Natural killer cell (primary cell): ENCODE results near the gene NAV3. TPM values are rescaled to one million over a fixed set of nuclear protein-coding genes. Genes with fewer than 3 reads are reported as not detected.

ENCODE experiments used
- ATAC-seq, 3 donors: fragments of 150-1000 bp in 2 of 3; fragments of 200-7000 bp in 1 of 3; cut with Tn5 transposase; 1 replicate in 1 of 3; 2 replicates in 2 of 3; pipeline ENCODE4 v1.10.0; 2021; ENCODE audit warnings: mild to moderate bottlenecking in 2 of 3, moderate library complexity in 2 of 3
- DNase-seq, 2 donors: peaks; one replicate each; pipeline versions ENCODE4 v3.0.0 to v3.0.0-alpha.2; 2013 to 2021; ENCODE audit warnings: mixed read lengths in 1 of 2
- H3K27ac ChIP-seq: one replicate; pipeline ENCODE4 v1.5.1; 2013; ENCODE audit warnings: mild to moderate bottlenecking, low read length
- H3K27me3 ChIP-seq: one replicate; pipeline ENCODE4 v1.6.1; 2013; ENCODE audit warnings: low read length; ENCODE audit not compliant: control insufficient read depth, insufficient read depth
- H3K36me3 ChIP-seq: one replicate; pipeline ENCODE4 v1.6.1; 2013; ENCODE audit warnings: low read length; ENCODE audit not compliant: control insufficient read depth, insufficient read depth
- H3K4me1 ChIP-seq: one replicate; pipeline ENCODE4 v1.6.1; 2013; ENCODE audit warnings: low read length; ENCODE audit not compliant: control insufficient read depth, insufficient read depth
- H3K4me3 ChIP-seq: one replicate; pipeline ENCODE4 v1.5.1; 2013; ENCODE audit warnings: low read length
- H3K9me3 ChIP-seq: one replicate; pipeline ENCODE4 v1.6.1; 2013; ENCODE audit warnings: low read length; ENCODE audit not compliant: control insufficient read depth, insufficient read depth
- H3K27ac Mint-ChIP-seq, 2 donors: one replicate each; pipeline ENCODE4 v1.8.0; 2022; ENCODE audit warnings: mild to moderate bottlenecking in 2 of 2, mixed read lengths in 2 of 2, moderate library complexity in 1 of 2
- H3K27me3 Mint-ChIP-seq, 2 donors: one replicate each; pipeline ENCODE4 v1.8.0; 2022; ENCODE audit warnings: low read depth in 2 of 2, mixed read lengths in 2 of 2
- H3K36me3 Mint-ChIP-seq: one replicate; pipeline ENCODE4 v1.8.0; 2022; ENCODE audit warnings: mixed read lengths
- H3K4me1 Mint-ChIP-seq, 2 donors: one replicate each; pipeline ENCODE4 v1.8.0; 2022; ENCODE audit warnings: mixed read lengths in 2 of 2
- H3K4me3 Mint-ChIP-seq: one replicate; pipeline ENCODE4 v1.8.0; 2022; ENCODE audit warnings: mild to moderate bottlenecking, moderate library complexity, mixed read lengths
- H3K9me3 Mint-ChIP-seq, 2 donors: one replicate each; pipeline ENCODE4 v1.8.0; 2022; ENCODE audit warnings: mixed read lengths in 2 of 2
- WGBS: methylation state at CpG from one replicate; pipeline ENCODE4 v1.1.7; 2013; ENCODE audit warnings: missing lambda C conversion rate; ENCODE audit not compliant: insufficient coverage; 5-methylcytosine and 5-hydroxymethylcytosine counted together
- intact Hi-C: fragments of 100-400 bp; cut with micrococcal nuclease; formaldehyde crosslinking; loops from one replicate; pipeline ENCODE4 v1.14.2; 2022
- total RNA-seq, 4 donors: library from RNA; stranded (reverse); fragments of 120-200 nt in 1 of 4; gene quantifications; one replicate each; pipeline versions ENCODE4 v1.2.3 to v1.2.4, GENCODE V29; 2013 to 2022
- TF ChIP-seq, protein P1 (sequence below): fragments of 200-600 bp; IDR thresholded peaks from one replicate; pipeline ENCODE4 v1.8.0; 2022; ENCODE audit warnings: antibody characterized with exemption

Gene NAV3
- total RNA-seq, 3 donors from 2014 or later (not counting 1 experiment from before 2014, with no cell fraction given): not detected

DNA sequence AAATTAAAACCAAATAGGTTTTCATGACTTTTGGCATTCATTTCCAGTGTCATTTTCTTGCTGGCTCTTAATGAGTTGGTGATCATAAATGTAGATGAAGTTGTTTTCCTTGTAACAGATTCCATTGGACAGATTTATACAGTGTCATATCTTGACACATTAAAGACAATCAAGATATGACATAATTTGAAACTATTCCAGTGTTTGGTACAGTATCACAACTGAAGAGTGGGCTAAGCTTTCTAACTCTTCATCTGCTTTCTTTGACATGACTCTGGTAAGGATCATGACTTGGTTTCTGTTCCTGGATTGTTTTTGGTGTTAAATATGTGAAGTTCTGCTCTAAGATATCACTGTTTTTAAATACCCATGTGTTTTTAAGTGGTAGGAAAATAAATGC is 289.6 kb downstream of the NAV3 start:
- TF ChIP-seq, protein P1, sequence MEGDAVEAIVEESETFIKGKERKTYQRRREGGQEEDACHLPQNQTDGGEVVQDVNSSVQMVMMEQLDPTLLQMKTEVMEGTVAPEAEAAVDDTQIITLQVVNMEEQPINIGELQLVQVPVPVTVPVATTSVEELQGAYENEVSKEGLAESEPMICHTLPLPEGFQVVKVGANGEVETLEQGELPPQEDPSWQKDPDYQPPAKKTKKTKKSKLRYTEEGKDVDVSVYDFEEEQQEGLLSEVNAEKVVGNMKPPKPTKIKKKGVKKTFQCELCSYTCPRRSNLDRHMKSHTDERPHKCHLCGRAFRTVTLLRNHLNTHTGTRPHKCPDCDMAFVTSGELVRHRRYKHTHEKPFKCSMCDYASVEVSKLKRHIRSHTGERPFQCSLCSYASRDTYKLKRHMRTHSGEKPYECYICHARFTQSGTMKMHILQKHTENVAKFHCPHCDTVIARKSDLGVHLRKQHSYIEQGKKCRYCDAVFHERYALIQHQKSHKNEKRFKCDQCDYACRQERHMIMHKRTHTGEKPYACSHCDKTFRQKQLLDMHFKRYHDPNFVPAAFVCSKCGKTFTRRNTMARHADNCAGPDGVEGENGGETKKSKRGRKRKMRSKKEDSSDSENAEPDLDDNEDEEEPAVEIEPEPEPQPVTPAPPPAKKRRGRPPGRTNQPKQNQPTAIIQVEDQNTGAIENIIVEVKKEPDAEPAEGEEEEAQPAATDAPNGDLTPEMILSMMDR: no peak
- intact Hi-C loops: no loop called here
- Mint-ChIP-seq H3K36me3 (no peaks in the 10 kb centered on the region), H3K9me3 (peaks cover 2% of the 10 kb centered on the region in 2 donors), H3K27ac (no peak overlapping the region), H3K4me1 (no peaks in the 10 kb centered on the region), H3K27me3 (no peaks in the 10 kb centered on the region), H3K4me3 (no peak overlapping the region)
- H3K27ac ChIP-seq: no peak overlapping the region
- no peak overlapping the region for H3K4me3 ChIP-seq
- no peaks in the 10 kb centered on the region for H3K4me1 ChIP-seq
- H3K36me3 ChIP-seq: no peaks in the 10 kb centered on the region
- H3K9me3 ChIP-seq: no peaks in the 10 kb centered on the region
- no peak for DNase-seq
- no peak for ATAC-seq
- H3K27me3 ChIP-seq: no peaks in the 10 kb centered on the region

DNA sequence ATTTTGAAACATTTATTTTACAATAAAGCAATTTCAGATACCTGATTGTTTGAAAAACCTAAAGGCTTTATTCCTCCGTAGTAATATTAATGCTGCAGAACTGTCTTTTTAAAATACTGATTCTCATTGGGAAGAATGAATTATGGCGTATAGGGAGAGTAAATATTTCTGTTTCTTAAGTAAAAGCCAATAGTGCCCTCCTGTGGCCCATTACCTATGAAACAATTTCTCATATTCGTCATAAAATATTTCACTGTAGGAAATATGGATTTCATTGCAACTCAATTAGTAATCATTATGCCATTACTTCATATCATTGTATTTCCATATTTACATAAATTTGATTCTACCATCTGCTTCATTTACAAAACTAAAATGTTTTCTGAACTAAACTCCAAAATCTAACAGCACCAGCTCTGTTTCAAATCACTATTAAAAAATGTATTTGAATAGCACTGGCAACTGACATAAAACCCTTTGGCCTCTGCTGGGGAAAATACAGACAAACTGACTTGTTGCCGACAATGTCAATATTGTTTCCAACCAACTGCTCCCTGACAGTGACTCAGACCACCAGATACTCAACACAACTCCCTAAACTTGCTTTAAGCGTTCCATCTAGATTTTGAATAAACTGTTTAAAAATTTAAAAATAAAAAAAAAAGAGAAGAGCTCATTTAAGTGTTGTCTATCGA is 290.3 kb downstream of the NAV3 start:
- Histone ChIP-seq H3K27ac (no peak overlapping the region), H3K4me1 (no peaks in the 10 kb centered on the region), H3K36me3 (no peaks in the 10 kb centered on the region), H3K9me3 (no peaks in the 10 kb centered on the region), H3K4me3 (no peak overlapping the region), H3K27me3 (no peaks in the 10 kb centered on the region)
- Mint-ChIP-seq H3K36me3 (no peaks in the 10 kb centered on the region), H3K27ac (no peak overlapping the region), H3K4me3 (no peak overlapping the region), H3K4me1 (no peaks in the 10 kb centered on the region), H3K9me3 (peaks cover 1 to 2% of the 10 kb centered on the region in 2 donors), H3K27me3 (no peaks in the 10 kb centered on the region)
- no peak for DNase-seq
- WGBS: 63% methylated on average over 3 of the region's 6 CpGs
- TF ChIP-seq, protein P1: no peak
- no peak for ATAC-seq
- intact Hi-C loops: no loop called here

- no peak for ATAC-seq
- 88% methylated on average over 14 of the region's 16 CpGs for WGBS
- H3K27me3 Mint-ChIP-seq: no peaks in the 10 kb centered on the region
- H3K4me1 Mint-ChIP-seq: no peaks in the 10 kb centered on the region
- no peak overlapping the region for H3K4me3 Mint-ChIP-seq
- Histone ChIP-seq H3K4me3 (no peak overlapping the region), H3K4me1 (no peaks in the 10 kb centered on the region), H3K9me3 (no peaks in the 10 kb centered on the region), H3K27ac (no peak overlapping the region), H3K27me3 (no peaks in the 10 kb centered on the region), H3K36me3 (no peaks in the 10 kb centered on the region)
- H3K9me3 Mint-ChIP-seq: peaks cover 0 to 2% of the 10 kb centered on the region in 2 donors
- intact Hi-C loops: no loop called here
- no peak for DNase-seq
- TF ChIP-seq, protein P1: no peak
- H3K27ac Mint-ChIP-seq: no peak overlapping the region
- H3K36me3 Mint-ChIP-seq: no peaks in the 10 kb centered on the region
Measured at GRCh38 chr12:78121969-78122610, 291.4 kb downstream of the NAV3 start.

DNA sequence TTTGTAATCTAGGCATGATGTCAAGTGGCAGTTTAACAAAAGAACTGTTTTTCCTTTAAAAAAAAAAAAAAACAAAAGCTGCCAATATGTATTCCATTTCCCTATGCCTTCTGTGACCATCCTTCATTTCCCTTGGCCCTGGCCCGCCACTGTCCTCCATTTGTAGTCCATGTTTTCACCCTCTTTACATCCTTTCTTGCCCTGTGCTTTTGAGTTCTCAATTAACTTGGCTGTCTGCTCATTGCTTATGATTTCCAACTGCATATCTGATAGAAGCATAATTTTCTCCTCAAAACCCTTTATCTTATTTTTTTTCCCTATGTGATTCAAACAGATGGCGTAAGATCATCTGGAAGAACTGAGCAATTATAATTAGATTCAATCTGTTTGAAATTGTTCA is 297.5 kb downstream of the NAV3 start:
- no peaks in the 10 kb centered on the region for H3K4me1 Mint-ChIP-seq
- H3K4me3 Mint-ChIP-seq: no peak overlapping the region
- H3K36me3 Mint-ChIP-seq: no peaks in the 10 kb centered on the region

More for the DNA sequence above, 297.5 kb downstream of the NAV3 start:
- Histone ChIP-seq H3K36me3 (no peaks in the 10 kb centered on the region), H3K27ac (no peak overlapping the region), H3K4me1 (no peaks in the 10 kb centered on the region), H3K4me3 (no peak overlapping the region), H3K9me3 (no peaks in the 10 kb centered on the region), H3K27me3 (no peaks in the 10 kb centered on the region)
- ATAC-seq (no peak), DNase-seq (no peak)
- intact Hi-C loops: no loop called here
- H3K27ac Mint-ChIP-seq: no peak overlapping the region
- WGBS: 70% methylated on average over 2 of the region's 2 CpGs
- H3K9me3 Mint-ChIP-seq: peaks cover 2 to 13% of the 10 kb centered on the region in 2 donors
- TF ChIP-seq, protein P1: no peak
- no peaks in the 10 kb centered on the region for H3K27me3 Mint-ChIP-seq
